Trophoblast cell (in vitro differentiated cells and primary cell): ENCODE data around the gene DPEP3.

Experiments
- DNase-seq, 2 donors: peaks; one replicate each; pipeline ENCODE4 v3.0.0-alpha.2; 2016
- H2AFZ ChIP-seq: 2 replicates; pipeline ENCODE4 v1.6.1; 2013; ENCODE audit warnings: low read length, moderate library complexity, mild to moderate bottlenecking; ENCODE audit not compliant: insufficient read depth, poor library complexity
- H2AK5ac ChIP-seq: 2 replicates; pipeline ENCODE4 v1.6.1; 2013; ENCODE audit warnings: mild to moderate bottlenecking, low read length
- H2BK120ac ChIP-seq: 2 replicates; pipeline ENCODE4 v1.6.1; 2013; ENCODE audit warnings: low read length, mild to moderate bottlenecking, moderate library complexity; ENCODE audit not compliant: insufficient read depth, poor library complexity
- H2BK12ac ChIP-seq: 2 replicates; pipeline ENCODE4 v1.6.1; 2013; ENCODE audit warnings: mild to moderate bottlenecking, low read length, moderate library complexity
- H2BK5ac ChIP-seq: 2 replicates; pipeline ENCODE4 v1.6.1; 2013; ENCODE audit warnings: low read length, low read depth, moderate library complexity, mild to moderate bottlenecking; ENCODE audit not compliant: poor library complexity
- H3K14ac ChIP-seq: 2 replicates; pipeline ENCODE4 v1.6.1; 2013; ENCODE audit warnings: mild to moderate bottlenecking, low read length
- H3K18ac ChIP-seq: 2 replicates; pipeline ENCODE4 v1.6.1; 2013; ENCODE audit warnings: mild to moderate bottlenecking, low read length
- H3K23ac ChIP-seq: 2 replicates; pipeline ENCODE4 v1.6.1; 2013; ENCODE audit warnings: low read length
- H3K27ac ChIP-seq: 2 replicates; pipeline ENCODE4 v1.5.1; 2013; ENCODE audit warnings: low read depth, mild to moderate bottlenecking, inconsistent platforms, low read length, moderate library complexity
- H3K27me3 ChIP-seq: 2 replicates; pipeline ENCODE4 v1.6.1; 2013; ENCODE audit warnings: inconsistent platforms, mild to moderate bottlenecking, low read length, moderate library complexity; ENCODE audit not compliant: insufficient read depth
- H3K36me3 ChIP-seq, 2 experiments: 1 replicate in 1 of 2; 2 replicates in 1 of 2; pipeline ENCODE4 v1.6.1; 2013; ENCODE audit warnings: low read length in 2 of 2, mild to moderate bottlenecking in 2 of 2, moderate library complexity in 1 of 2; ENCODE audit not compliant: insufficient read depth in 2 of 2, control insufficient read depth in 1 of 2
- H3K4ac ChIP-seq: 2 replicates; pipeline ENCODE4 v1.6.1; 2013; ENCODE audit warnings: low read depth, mild to moderate bottlenecking, low read length, moderate library complexity
- H3K4me1 ChIP-seq, 2 experiments: 1 replicate in 1 of 2; 2 replicates in 1 of 2; pipeline ENCODE4 v1.6.1; 2013; ENCODE audit warnings: low read length in 2 of 2, mild to moderate bottlenecking in 2 of 2, moderate library complexity in 1 of 2; ENCODE audit not compliant: insufficient read depth in 2 of 2, control insufficient read depth in 1 of 2
- H3K4me2 ChIP-seq: 2 replicates; pipeline ENCODE4 v1.6.1; 2013; ENCODE audit warnings: inconsistent platforms, mild to moderate bottlenecking, low read length, moderate library complexity
- H3K4me3 ChIP-seq: 2 replicates; pipeline ENCODE4 v1.5.1; 2013; ENCODE audit warnings: mild to moderate bottlenecking, low read depth, low read length, inconsistent platforms
- H3K79me1 ChIP-seq: one replicate; pipeline ENCODE4 v1.6.1; 2013; ENCODE audit warnings: low read length
- H3K79me2 ChIP-seq: 2 replicates; pipeline ENCODE4 v1.6.1; 2013; ENCODE audit warnings: low read length, mild to moderate bottlenecking; ENCODE audit not compliant: control insufficient read depth, insufficient read depth, poor library complexity
- H3K9ac ChIP-seq: 2 replicates; pipeline ENCODE4 v1.6.1; 2013; ENCODE audit warnings: mild to moderate bottlenecking, low read length
- H3K9me3 ChIP-seq: 2 replicates; pipeline ENCODE4 v1.6.1; 2013; ENCODE audit warnings: low read depth, mild to moderate bottlenecking, control low read depth, inconsistent platforms, low read length; ENCODE audit not compliant: insufficient read depth
- H4K12ac ChIP-seq: 2 replicates; pipeline ENCODE4 v1.6.1; 2013; ENCODE audit warnings: low read depth, mild to moderate bottlenecking, low read length, moderate library complexity
- H4K8ac ChIP-seq: 2 replicates; pipeline ENCODE4 v1.6.1; 2013; ENCODE audit warnings: low read depth, mild to moderate bottlenecking, low read length, moderate library complexity
- H4K91ac ChIP-seq: one replicate; pipeline ENCODE4 v1.6.1; 2013; ENCODE audit warnings: low read depth, mild to moderate bottlenecking, low read length, moderate library complexity
- WGBS: extraction: QIAGEN DNeasy Blood & Tissue Kit; methylation state at CpG from one replicate; pipeline ENCODE4 v1.1.7; 2013; ENCODE audit warnings: missing lambda C conversion rate; ENCODE audit not compliant: insufficient read length, insufficient coverage; ENCODE audit errors: extremely low coverage; 5-methylcytosine and 5-hydroxymethylcytosine counted together

Gene DPEP3

GRCh38 chr16:67944690-67945391 lies 35.5 kb downstream of the DPEP3 start:
- Histone ChIP-seq H3K14ac (no peak overlapping the region), H3K79me1 (no peaks in the 10 kb centered on the region), H3K36me3 (peaks cover 92 to 94% of the 10 kb centered on the region in 2 experiments), H2AFZ (no peak overlapping the region), H4K8ac (no peak overlapping the region), H3K4me3 (no peak overlapping the region), H4K12ac (no peak overlapping the region), H2BK12ac (no peak overlapping the region), H3K9me3 (peaks cover 6% of the 10 kb centered on the region), H3K4me1 (no peaks in the 10 kb centered on the region), H3K79me2 (no peaks in the 10 kb centered on the region), H3K18ac (no peak overlapping the region), H4K91ac (no peak overlapping the region), H2BK120ac (no peak overlapping the region), H3K9ac (no peak overlapping the region), H3K4me2 (no peak overlapping the region), H3K4ac (no peak overlapping the region), H3K27ac (no peak overlapping the region), H2BK5ac (no peak overlapping the region), H3K27me3 (no peaks in the 10 kb centered on the region), H3K23ac (no peak overlapping the region), H2AK5ac (no peak overlapping the region)
- no CpG with 5 or more reads among the region's 24 CpGs for WGBS
- DNase-seq: no peak

GRCh38 chr16:67943619-67944504 lies 36.4 kb downstream of the DPEP3 start, which contains the start of gene LCAT:
Gene LCAT (minus strand): TSS chr16:67944120. CDS start chr16:67944101, 19 bp downstream.
- Histone ChIP-seq H3K27ac (no peak within 1 kb of the TSS), H3K9me3 (peaks cover 6% of the 10 kb centered on the region), H4K91ac (no peak within 1 kb of the TSS), H3K27me3 (no peaks in the 10 kb centered on the region), H2BK120ac (no peak within 1 kb of the TSS), H3K79me2 (no peaks in the 10 kb centered on the region), H2AK5ac (no peak within 1 kb of the TSS), H3K18ac (no peak within 1 kb of the TSS), H3K4me3 (no peak within 1 kb of the TSS), H2BK5ac (no peak within 1 kb of the TSS), H4K12ac (no peak within 1 kb of the TSS), H2BK12ac (no peak within 1 kb of the TSS), H3K4me2 (no peak within 1 kb of the TSS), H3K79me1 (no peaks in the 10 kb centered on the region), H3K4me1 (no peaks in the 10 kb centered on the region), H3K14ac (no peak within 1 kb of the TSS), H3K4ac (no peak within 1 kb of the TSS), H3K23ac (no peak within 1 kb of the TSS), H3K9ac (no peak within 1 kb of the TSS), H4K8ac (no peak within 1 kb of the TSS), H2AFZ (no peak within 1 kb of the TSS), H3K36me3 (peaks cover 90 to 92% of the 10 kb centered on the region in 2 experiments)
- no CpG with 5 or more reads among the region's 23 CpGs for WGBS
- DNase-seq: no peak

- no peak overlapping the region for H3K4ac ChIP-seq
- no peak overlapping the region for H3K27ac ChIP-seq
- H3K79me1 ChIP-seq: no peaks in the 10 kb centered on the region
- no peaks in the 10 kb centered on the region for H3K79me2 ChIP-seq
- H3K4me1 ChIP-seq: no peaks in the 10 kb centered on the region
- H4K91ac ChIP-seq: no peak overlapping the region
- H3K27me3 ChIP-seq: no peaks in the 10 kb centered on the region
- H3K14ac ChIP-seq: no peak overlapping the region
- H2BK120ac ChIP-seq: no peak overlapping the region
- no peak for DNase-seq
- WGBS: no CpG with 5 or more reads among the region's 6 CpGs
- H3K9me3 ChIP-seq: peaks cover 6% of the 10 kb centered on the region
- no peak overlapping the region for H2BK12ac ChIP-seq
- H3K4me3 ChIP-seq: no peak overlapping the region
- no peak overlapping the region for H3K9ac ChIP-seq
- H3K36me3 ChIP-seq: peaks cover 84 to 86% of the 10 kb centered on the region in 2 experiments
- no peak overlapping the region for H3K18ac ChIP-seq
- no peak overlapping the region for H2BK5ac ChIP-seq
- no peak overlapping the region for H3K23ac ChIP-seq
- no peak overlapping the region for H2AK5ac ChIP-seq
- no peak overlapping the region for H3K4me2 ChIP-seq
- no peak overlapping the region for H2AFZ ChIP-seq
- no peak overlapping the region for H4K12ac ChIP-seq
- H4K8ac ChIP-seq: no peak overlapping the region
Measured at GRCh38 chr16:67943256-67943618, 37.1 kb downstream of the DPEP3 start.

- H3K23ac ChIP-seq: no peak overlapping the region
- H3K27me3 ChIP-seq: no peaks in the 10 kb centered on the region
- H3K9ac ChIP-seq: no peak overlapping the region
- peaks cover 6% of the 10 kb centered on the region for H3K9me3 ChIP-seq
- H2AK5ac ChIP-seq: no peak overlapping the region
- H3K27ac ChIP-seq: no peak overlapping the region
- no peak overlapping the region for H4K8ac ChIP-seq
- H4K12ac ChIP-seq: no peak overlapping the region
- DNase-seq: no peak
- no peak overlapping the region for H2BK120ac ChIP-seq
- peaks cover 79 to 81% of the 10 kb centered on the region in 2 experiments for H3K36me3 ChIP-seq
- H2AFZ ChIP-seq: no peak overlapping the region
- WGBS: no CpG with 5 or more reads among the region's 27 CpGs
- no peak overlapping the region for H3K18ac ChIP-seq
- H2BK5ac ChIP-seq: no peak overlapping the region
- no peak overlapping the region for H2BK12ac ChIP-seq
- H3K4me2 ChIP-seq: no peak overlapping the region
- H3K4me1 ChIP-seq: no peaks in the 10 kb centered on the region
- H4K91ac ChIP-seq: no peak overlapping the region
- no peak overlapping the region for H3K4me3 ChIP-seq
- H3K4ac ChIP-seq: no peak overlapping the region
- no peaks in the 10 kb centered on the region for H3K79me1 ChIP-seq
- no peak overlapping the region for H3K14ac ChIP-seq
- no peaks in the 10 kb centered on the region for H3K79me2 ChIP-seq
Measured at GRCh38 chr16:67942510-67943255, 37.6 kb downstream of the DPEP3 start.
